ENCODE measurements around the gene PRSS38. TPM values are rescaled to one million over a fixed set of nuclear protein-coding genes. Genes with fewer than 3 reads are reported as not detected.

PRSS38 gene
- polyA plus RNA-seq, 3 donors, result not detected

DNA sequence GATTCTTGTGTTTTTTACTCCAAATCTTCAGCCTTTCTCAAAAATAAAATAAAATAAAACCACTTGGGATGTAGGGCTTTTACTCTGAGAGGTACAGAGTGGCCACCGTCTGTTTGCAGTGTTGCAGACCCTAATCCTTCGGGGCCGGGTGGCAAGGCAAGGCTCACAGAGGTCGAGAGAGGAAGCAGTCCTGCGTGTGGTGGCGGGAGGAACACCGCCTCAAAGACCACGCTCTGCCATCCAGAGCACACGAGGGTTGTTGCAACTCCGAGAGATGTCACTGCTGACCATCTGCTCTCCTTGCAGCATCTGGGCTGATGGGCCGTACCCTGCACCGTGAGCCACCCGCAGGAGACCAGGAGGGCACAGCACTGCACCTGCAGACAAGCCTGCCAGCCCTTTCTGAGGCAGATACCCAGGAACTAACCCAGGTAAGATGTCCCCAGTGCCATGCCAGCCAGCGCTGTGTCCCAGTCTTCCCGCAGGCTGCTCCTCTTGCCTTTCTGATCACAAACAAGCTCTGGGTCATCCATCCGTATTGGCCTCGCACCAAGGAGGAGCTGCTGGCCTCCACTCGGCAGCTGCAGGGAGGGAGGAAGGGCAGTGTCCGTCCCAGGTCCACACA, 48.7 kb upstream of the PRSS38 start:
- peaks cover 21% of the 10 kb centered on the region for H3K4me1 Mint-ChIP-seq
- DNase-seq, result no peak
- Histone ChIP-seq H3K4me3 (replicated peaks in 1 of 3; ENCODE audit: low read depth in 2 of 3, low read length in 3 of 3) (no peak overlapping the region), H3K27ac (ENCODE audit: low read depth in 1 of 2, low read length in 2 of 2) (no peak overlapping the region), H3K9ac (ENCODE audit: insufficient read depth, low read length, poor library complexity, severe bottlenecking) (no peak overlapping the region), H3K4me1 (ENCODE audit: control insufficient read depth in 1 of 2, insufficient read depth in 2 of 2, low read length in 2 of 2) (peaks cover 0 to 13% of the 10 kb centered on the region in 2 donors), H2AFZ (ENCODE audit: insufficient read depth, low read depth, low read length, poor library complexity, severe bottlenecking) (no peak overlapping the region), H3K79me2 (ENCODE audit: insufficient read depth, low read length) (no peaks in the 10 kb centered on the region), H4K20me1 (ENCODE audit: insufficient read depth, low read length) (peaks cover 5% of the 10 kb centered on the region), H3K9me3 (replicated peaks in 1 of 2; ENCODE audit: control insufficient read depth in 1 of 2, insufficient read depth in 1 of 2, low read length in 2 of 2) (no peaks in the 10 kb centered on the region), H3K27me3 (ENCODE audit: control insufficient read depth in 2 of 2, insufficient read depth in 2 of 2, low read length in 2 of 2) (no peaks in the 10 kb centered on the region), H3K36me3 (replicated peaks in 1 of 2; ENCODE audit: control insufficient read depth in 1 of 2, insufficient read depth in 2 of 2, low read length in 2 of 2) (peaks cover 21 to 57% of the 10 kb centered on the region in 2 donors), H3K4me2 (replicated peaks; ENCODE audit: extremely low read depth, low read length, poor library complexity, severe bottlenecking) (no peak overlapping the region)
- intact Hi-C loops (cut with micrococcal nuclease), result no loop called here
- WGBS (ENCODE audit: insufficient coverage), result 32% methylated on average over 15 of the region's 19 CpGs
- no peak overlapping the region for H3K27ac Mint-ChIP-seq
- no peak overlapping the region for H3K4me3 Mint-ChIP-seq
- H3K27me3 Mint-ChIP-seq (ENCODE audit: low read depth in 3 of 3), result no peaks in the 10 kb centered on the region
- TF ChIP-seq CTCF (IDR thresholded peaks at IDR 0.05), result no peak
- peaks cover 44 to 56% of the 10 kb centered on the region in 2 donors for H3K36me3 Mint-ChIP-seq
- no peaks in the 10 kb centered on the region for H3K9me3 Mint-ChIP-seq

DNA sequence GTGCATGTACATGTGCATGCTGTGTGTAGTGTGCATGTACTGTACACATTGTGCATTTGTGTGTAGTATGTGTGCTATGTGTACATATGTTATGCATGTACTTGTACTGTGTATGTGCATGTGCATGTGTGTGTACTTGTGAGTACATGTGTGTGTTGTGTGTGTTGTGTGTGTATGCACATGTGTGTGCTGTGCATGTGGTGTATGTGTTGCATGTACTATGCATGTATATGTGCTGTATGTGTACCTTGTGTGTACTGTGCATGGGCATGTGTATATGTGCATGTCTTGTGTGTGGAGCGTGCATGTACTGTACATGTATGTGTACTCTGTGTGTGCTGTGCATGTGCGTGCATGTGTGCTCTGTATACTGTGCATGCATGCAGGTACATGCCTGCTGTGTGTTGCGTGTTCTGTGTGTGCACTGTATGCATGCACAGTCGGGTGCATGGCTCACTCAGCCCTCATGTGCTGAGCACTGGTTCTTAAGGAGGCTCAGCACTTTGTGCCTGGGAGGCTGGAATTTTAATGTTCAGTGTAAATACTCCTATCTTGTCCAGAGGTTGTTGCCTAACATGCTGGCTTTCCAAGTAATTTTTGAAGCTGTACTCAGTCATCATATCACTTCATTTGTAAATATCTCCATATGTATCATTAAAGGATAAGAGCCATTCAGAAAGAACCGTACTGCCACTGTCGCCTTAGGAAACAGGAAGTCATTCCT, 47.9 kb upstream of the PRSS38 start:
- no peak overlapping the region for H3K27ac ChIP-seq (ENCODE audit: low read depth in 1 of 2, low read length in 2 of 2)
- no peaks in the 10 kb centered on the region for H3K9me3 Mint-ChIP-seq
- no peaks in the 10 kb centered on the region for H3K27me3 ChIP-seq (ENCODE audit: control insufficient read depth in 2 of 2, insufficient read depth in 2 of 2, low read length in 2 of 2)
- peaks cover 0 to 8% of the 10 kb centered on the region in 2 donors for H3K4me1 ChIP-seq (ENCODE audit: control insufficient read depth in 1 of 2, insufficient read depth in 2 of 2, low read length in 2 of 2)
- WGBS (ENCODE audit: insufficient coverage), result 96% methylated on average over 5 of the region's 6 CpGs
- intact Hi-C loops (cut with micrococcal nuclease), result no loop called here
- no peak for DNase-seq
- H3K36me3 ChIP-seq (replicated peaks in 1 of 2; ENCODE audit: control insufficient read depth in 1 of 2, insufficient read depth in 2 of 2, low read length in 2 of 2), result peaks cover 21 to 54% of the 10 kb centered on the region in 2 donors
- H3K9ac ChIP-seq (ENCODE audit: insufficient read depth, low read length, poor library complexity, severe bottlenecking), result no peak overlapping the region
- peaks cover 18% of the 10 kb centered on the region for H3K4me1 Mint-ChIP-seq
- no peak overlapping the region for H3K4me3 Mint-ChIP-seq
- peaks cover 48 to 57% of the 10 kb centered on the region in 2 donors for H3K36me3 Mint-ChIP-seq
- TF ChIP-seq CTCF (IDR thresholded peaks at IDR 0.05), result no peak
- H3K27me3 Mint-ChIP-seq (ENCODE audit: low read depth in 3 of 3), result no peaks in the 10 kb centered on the region
- H3K27ac Mint-ChIP-seq, result no peak overlapping the region
- no peaks in the 10 kb centered on the region for H3K79me2 ChIP-seq (ENCODE audit: insufficient read depth, low read length)
- no peak overlapping the region for H2AFZ ChIP-seq (ENCODE audit: insufficient read depth, low read depth, low read length, poor library complexity, severe bottlenecking)
- no peaks in the 10 kb centered on the region for H3K9me3 ChIP-seq (replicated peaks in 1 of 2; ENCODE audit: control insufficient read depth in 1 of 2, insufficient read depth in 1 of 2, low read length in 2 of 2)
- no peaks in the 10 kb centered on the region for H4K20me1 ChIP-seq (ENCODE audit: insufficient read depth, low read length)
- H3K4me3 ChIP-seq (replicated peaks in 1 of 3; ENCODE audit: low read depth in 2 of 3, low read length in 3 of 3), result no peak overlapping the region
- H3K4me2 ChIP-seq (replicated peaks; ENCODE audit: extremely low read depth, low read length, poor library complexity, severe bottlenecking), result no peak overlapping the region

Data from CD14-positive monocyte (primary cell).